Endometrial microvascular endothelial cells (primary cell): ENCODE data around the gene PLXND1. TPM values are rescaled to one million over a fixed set of nuclear protein-coding genes. Genes with fewer than 3 reads are reported as not detected.
"Not testable (repeated sequence)": the region's sequence is repeated elsewhere in the genome, so short reads cannot be mapped to it uniquely, and the experiment has no call there.

Experiments used
- in situ Hi-C: cut with HindIII; loops from 2 replicates; pipeline ENCODE4 v1.10.0; 2017; ENCODE audit warnings: low sequenced_read_pairs, low pct_unique_long_range_greater_than_20kb; ENCODE audit errors: inconsistent ontology term
- total RNA-seq: library from RNA; depleted of rRNA; stranded (reverse); fragments of >200 nt; gene quantifications from one replicate; pipeline ENCODE4 v1.2.3, GENCODE V29; 2015; ENCODE audit errors: inconsistent ontology term

PLXND1 gene
- total RNA-seq, 1 donor from 2014 or later, result 182 TPM

DNA sequence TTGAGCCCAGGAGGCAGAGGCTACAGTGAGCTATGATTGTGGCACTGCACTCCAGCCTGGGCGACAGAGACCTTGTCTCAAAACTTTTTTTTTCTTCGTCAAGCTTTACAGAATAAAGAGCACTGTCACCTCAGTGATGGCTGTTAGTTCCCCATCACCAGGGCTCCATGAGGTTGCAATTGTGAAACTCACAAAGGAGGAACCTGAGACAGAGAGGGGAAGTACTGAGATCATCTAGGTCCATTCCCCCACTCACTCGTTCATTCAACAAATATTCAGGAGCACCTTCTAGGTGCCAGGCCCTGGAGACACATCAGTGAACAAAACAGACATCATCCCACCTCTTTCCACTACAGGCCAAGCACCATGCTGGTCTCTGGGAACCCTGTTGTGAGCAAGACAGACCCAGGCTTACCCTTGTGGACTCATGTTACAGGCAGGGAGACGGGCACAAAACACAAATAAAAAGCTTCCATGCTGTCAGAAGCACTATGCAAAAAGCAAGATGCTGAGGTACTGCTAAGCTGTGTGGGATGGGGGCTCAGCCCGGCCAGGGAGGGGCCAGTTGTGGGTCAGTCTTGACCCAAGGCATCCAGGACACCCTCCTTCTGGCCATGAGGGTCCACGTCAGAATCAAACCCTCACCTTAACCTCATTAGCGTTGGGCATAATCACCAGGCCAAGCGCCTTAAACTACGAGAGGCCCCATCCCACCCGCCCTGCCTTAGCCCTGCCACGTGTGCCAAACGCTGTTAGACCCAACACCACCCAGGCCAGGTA, 80.2 kb downstream of the PLXND1 start:
- in situ Hi-C loops, result no loop called here

DNA sequence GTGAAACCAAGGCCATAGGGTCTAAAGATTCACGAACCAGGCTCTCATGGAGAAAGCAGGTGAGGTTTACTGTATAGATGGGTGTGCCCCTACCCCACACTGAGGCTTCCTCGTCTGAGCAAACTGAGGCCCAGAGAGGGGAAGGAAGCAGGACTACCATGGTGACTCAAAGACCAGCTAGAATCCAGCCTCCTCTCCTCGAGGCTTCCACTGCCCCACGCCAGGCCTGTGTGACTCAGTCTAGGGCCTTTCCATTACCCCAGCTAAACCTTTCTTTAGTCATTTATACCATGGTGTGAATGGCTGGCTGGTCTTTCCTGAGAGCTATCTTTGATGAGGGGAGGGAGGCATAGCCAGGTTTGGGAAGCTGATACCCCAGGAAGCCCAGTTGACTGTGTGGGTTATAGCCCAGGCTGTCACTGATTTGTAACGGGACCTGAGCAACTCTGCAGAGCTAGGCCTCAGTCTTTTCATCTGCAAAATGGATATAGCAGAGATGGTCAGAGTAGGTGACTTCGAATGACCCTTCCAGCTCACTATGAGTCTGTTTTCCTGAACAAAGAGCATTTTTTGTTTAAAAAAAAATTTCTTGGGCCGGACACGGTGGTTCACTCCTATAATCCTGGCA, 81.0 kb downstream of the PLXND1 start:
- in situ Hi-C loops, result no loop called here

GRCh38 chr3:129524081-129524480, 82.4 kb downstream of the PLXND1 start:
- in situ Hi-C loops, result no loop called here

DNA sequence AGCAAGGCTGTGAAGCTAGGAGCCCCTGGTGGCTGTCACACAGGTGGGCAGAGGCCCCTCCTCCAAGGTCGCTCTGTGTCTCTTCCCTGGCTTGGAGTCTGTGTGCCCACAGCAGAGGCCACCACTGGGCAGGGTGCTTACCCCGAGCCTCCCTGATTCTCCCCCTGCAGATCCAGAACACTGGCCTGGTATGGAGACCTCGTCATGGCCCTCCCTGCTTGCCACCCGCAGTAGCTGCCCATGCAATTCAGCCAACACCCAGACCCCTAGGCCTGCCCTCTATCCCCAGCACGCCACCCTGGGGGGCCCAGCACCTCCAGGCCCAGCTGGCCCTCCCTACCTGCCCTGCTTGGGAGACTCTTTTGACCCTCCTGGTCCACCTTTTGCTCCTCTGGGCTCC, 83.5 kb downstream of the PLXND1 start:
- in situ Hi-C loops, result no loop called here

GRCh38 chr3:129521611-129522010, 84.9 kb downstream of the PLXND1 start:
- in situ Hi-C loops, result no loop called here

DNA sequence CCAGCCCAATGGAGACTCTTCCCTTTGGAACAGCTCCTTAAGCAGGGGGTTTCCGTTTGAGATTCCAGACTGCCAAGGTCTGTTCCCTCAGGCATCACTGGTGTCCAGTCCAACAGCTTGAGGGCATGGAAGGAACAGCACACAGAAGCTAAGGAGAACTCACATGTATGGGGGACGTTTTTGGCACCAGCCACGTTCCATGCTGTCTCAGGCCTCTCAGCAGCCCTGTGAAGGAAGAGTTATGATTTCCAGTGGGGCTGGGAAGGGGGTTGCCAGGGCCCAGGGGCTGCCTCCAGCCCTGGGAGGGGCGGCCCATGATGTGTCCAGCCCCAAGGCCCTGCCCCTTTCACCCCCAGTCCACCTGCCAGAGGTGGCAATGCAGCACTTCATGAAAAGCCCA, 85.5 kb downstream of the PLXND1 start:
- in situ Hi-C loops, result no loop called here

- in situ Hi-C loops, result no loop called here
Observed at GRCh38 chr3:129519896-129520715, 86.4 kb downstream of the PLXND1 start.

- in situ Hi-C loops, result no loop called here
Observed at GRCh38 chr3:129519449-129519848, 87.0 kb downstream of the PLXND1 start.

DNA sequence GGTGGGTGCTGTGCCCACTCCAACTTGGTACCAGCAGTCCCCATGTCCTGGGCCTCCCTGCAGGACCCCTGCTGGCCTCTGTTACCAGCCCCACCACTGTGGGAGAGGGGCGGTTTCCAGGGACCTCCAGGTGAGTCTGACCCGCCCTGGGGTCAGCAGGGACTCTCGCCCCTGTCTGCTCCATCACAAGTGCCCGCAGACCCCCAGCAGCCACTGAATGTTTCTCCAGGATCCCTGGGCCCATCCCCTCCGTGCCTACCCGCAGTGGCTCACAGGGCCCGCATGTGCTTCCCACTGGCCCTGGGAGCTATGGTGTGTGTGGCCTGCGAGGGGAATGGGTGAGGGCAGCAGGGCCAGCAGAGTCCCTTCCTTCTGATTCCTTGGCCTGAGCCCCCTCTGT, 87.9 kb downstream of the PLXND1 start:
- in situ Hi-C loops, result no loop called here

GRCh38 chr3:129518038-129518561, 88.4 kb downstream of the PLXND1 start:
- in situ Hi-C loops, result no loop called here

DNA sequence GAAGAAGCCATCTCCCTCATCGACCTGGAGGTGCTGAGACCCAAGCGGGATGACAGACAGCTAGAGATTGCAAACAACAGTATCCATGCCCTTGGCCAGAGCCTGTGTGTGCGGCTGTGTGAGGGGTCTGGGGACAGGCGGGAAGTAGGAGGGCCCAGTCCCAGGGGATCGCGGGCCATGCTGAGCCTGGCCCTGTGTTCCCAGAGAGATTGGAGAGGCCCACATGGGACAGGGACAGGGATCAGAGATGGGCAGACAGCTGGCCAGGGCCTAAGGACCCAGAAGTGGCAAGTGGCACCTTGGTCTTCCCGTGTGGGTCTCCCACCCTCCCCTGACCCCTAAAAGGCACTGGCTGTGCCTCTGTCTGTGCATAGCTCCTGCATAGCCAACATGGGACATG, 89.0 kb downstream of the PLXND1 start:
- in situ Hi-C loops, result no loop called here

DNA sequence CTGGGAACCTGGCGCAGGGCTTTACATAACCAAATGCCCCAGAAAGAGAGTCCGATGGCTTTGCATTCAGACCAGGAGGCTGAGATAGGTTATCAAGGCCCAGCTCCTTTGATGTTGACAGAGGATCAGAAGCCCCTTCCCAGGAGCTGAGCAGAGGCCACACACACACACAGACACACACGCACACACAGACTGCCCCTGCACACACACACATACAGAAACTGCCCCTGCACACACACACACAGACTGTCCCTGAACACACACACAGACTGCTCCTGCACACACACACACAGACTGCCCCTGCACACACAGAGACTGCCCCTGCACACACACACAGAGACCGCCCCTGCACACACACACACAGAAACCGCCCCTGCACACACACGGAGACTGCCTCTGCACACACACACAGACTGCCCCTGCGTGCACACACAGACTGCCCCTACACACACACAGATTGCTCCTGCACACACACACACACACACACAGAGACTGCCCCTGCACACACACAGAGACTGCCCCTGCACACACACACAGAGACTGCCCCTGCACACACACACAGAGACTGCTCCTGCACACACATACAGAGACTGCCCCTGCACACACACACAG, 90.5 kb downstream of the PLXND1 start:
- in situ Hi-C loops, result not testable (repeated sequence)

- in situ Hi-C loops, result not testable (repeated sequence)
Observed at GRCh38 chr3:129515108-129515820, 91.2 kb downstream of the PLXND1 start.

GRCh38 chr3:129514563-129514962, 91.9 kb downstream of the PLXND1 start:
- in situ Hi-C loops, result no loop called here

GRCh38 chr3:129514110-129514509, 92.4 kb downstream of the PLXND1 start:
- in situ Hi-C loops, result no loop called here

DNA sequence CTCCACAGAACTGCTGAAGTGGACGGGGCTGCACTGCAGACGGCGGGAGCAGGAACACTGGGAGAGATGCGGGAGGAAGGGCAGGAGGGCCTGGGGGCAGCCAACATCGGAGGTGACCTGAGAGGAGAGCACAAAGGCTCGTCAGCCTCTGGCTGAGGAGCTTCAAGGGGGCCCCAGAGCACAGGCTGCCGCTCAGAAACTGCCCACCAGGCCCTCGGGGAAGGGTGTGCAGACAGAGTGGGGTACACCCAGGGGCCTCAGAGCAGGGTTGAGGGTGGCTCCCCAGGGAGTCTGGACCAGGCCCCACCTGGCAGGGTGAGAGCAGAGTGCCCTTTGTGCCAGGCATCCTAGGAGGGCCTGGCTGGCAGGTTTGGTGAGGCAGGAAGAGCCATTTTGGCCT, 92.8 kb downstream of the PLXND1 start:
- in situ Hi-C loops, result no loop called here

GRCh38 chr3:129512595-129512994, 93.9 kb downstream of the PLXND1 start:
- in situ Hi-C loops, result no loop called here

GRCh38 chr3:129507181-129507831, 99.2 kb downstream of the PLXND1 start:
- in situ Hi-C loops, result no loop called here
